Thyroid gland (tissue), 4 donors: ENCODE measurements around the gene ARMH4.

ENCODE experiments used
- CTCF ChIP-seq, 6 experiments: fragments of 200-600 bp in 3 of 6; fragments of 450-650 bp in 3 of 6; sonication (generic) in 3 of 6; IDR thresholded peaks; one replicate each; pipeline ENCODE4 v1.5.1; 2016 to 2019; ENCODE audit warnings: antibody characterized with exemption in 6 of 6, mild to moderate bottlenecking in 2 of 6, inconsistent platforms in 1 of 6, moderate library complexity in 1 of 6
- POLR2A ChIP-seq, 2 donors: fragments of 450-650 bp; IDR thresholded peaks; one replicate each; pipeline ENCODE4 v1.6.1; 2017; ENCODE audit warnings: antibody characterized with exemption in 2 of 2, mild to moderate bottlenecking in 2 of 2, moderate library complexity in 1 of 2

GRCh38 chr14:57981817-57982560 lies 170.0 kb downstream of the ARMH4 start:
- TF ChIP-seq POLR2A (IDR thresholded peaks at IDR 0.05) (no peak), CTCF (IDR thresholded peaks at IDR 0.05) (no peak)
